Activated CD4-positive, alpha-beta T cell treated with anti-CD3 and anti-CD28 coated beads, Interleukin-2, amount 10 ng/mL, durations not matched to agents 24 days and 14 days (primary cell): ENCODE data around the gene ROR2. TPM values are rescaled to one million over a fixed set of nuclear protein-coding genes. Genes with fewer than 3 reads are reported as not detected.
"Not testable (repeated sequence)": the region's sequence is repeated elsewhere in the genome, so short reads cannot be mapped to it uniquely, and the experiment has no call there.

Source experiments
- DNase-seq: peaks from one replicate; pipeline ENCODE4 v3.0.0; 2022
- H3K27ac Mint-ChIP-seq: one replicate; pipeline ENCODE4 v1.8.0; 2022; ENCODE audit warnings: mild to moderate bottlenecking, mixed read lengths
- H3K27me3 Mint-ChIP-seq: one replicate; pipeline ENCODE4 v1.8.0; 2022; ENCODE audit warnings: mixed read lengths
- H3K36me3 Mint-ChIP-seq: one replicate; pipeline ENCODE4 v1.8.0; 2022; ENCODE audit warnings: low read depth, mild to moderate bottlenecking, mixed read lengths
- H3K4me1 Mint-ChIP-seq: one replicate; pipeline ENCODE4 v1.8.0; 2021; ENCODE audit warnings: mixed read lengths
- H3K4me3 Mint-ChIP-seq: one replicate; pipeline ENCODE4 v1.8.0; 2022; ENCODE audit warnings: mild to moderate bottlenecking, moderate library complexity, mixed read lengths
- H3K9me3 Mint-ChIP-seq: one replicate; pipeline ENCODE4 v1.8.0; 2021; ENCODE audit warnings: mixed read lengths
- intact Hi-C: fragments of 100-400 bp; cut with micrococcal nuclease; formaldehyde crosslinking; loops from one replicate; pipeline ENCODE4 v1.15.1; 2023
- total RNA-seq: library from RNA; stranded (reverse); gene quantifications from 2 replicates; pipeline ENCODE4 v1.2.3, GENCODE V29; 2022

The ROR2 gene
- total RNA-seq, 1 donor from 2014 or later = 0.40 TPM

DNA sequence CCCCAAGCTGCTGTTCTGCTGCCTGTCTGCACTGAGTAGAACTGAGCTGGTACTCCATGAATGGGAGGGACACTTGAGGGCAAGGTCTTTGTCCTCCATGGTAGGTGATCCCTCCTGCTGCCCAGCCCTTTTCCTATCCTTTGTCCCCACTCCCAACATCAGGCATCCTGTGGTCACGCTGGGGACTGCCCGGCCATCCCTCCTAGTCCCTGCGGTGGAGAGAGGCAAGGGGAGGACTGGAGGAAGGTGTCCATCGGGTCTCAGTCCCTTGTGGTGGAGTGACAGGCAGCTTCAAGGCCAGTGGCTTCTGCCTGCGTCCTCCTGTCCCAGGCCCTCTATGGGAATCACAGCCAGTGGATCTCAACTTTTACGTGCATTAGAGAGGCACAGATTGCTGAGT lies 25.9 kb downstream of the ROR2 start:
- Mint-ChIP-seq H3K27ac (no peak overlapping the region), H3K36me3 (no peaks in the 10 kb centered on the region), H3K9me3 (peaks cover 9% of the 10 kb centered on the region), H3K4me3 (no peak overlapping the region), H3K4me1 (no peaks in the 10 kb centered on the region), H3K27me3 (peaks cover 16% of the 10 kb centered on the region)
- no peak for DNase-seq
- intact Hi-C loops = no loop called here

DNA sequence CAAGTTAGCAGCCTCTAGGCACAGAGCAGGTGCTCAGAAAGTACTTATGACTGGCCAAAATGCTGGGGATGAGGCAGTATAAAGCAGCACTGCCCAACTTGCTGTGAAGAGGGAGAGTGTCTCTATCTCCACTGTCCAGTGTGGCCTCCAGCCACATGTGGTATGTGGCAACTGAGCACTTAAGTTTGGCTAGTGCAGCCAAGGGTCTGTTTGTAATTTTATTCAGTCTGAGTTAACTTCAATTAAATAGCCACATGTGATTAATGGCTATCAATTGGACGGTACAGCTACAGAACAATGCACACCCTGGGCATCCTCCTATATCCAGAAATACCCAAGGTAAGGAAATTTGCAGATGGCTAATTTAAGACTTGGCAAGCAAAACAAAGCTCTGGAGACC lies 26.9 kb downstream of the ROR2 start:
- Mint-ChIP-seq H3K27me3 (peaks cover 21% of the 10 kb centered on the region), H3K4me1 (no peaks in the 10 kb centered on the region), H3K9me3 (peaks cover 5% of the 10 kb centered on the region), H3K27ac (no peak overlapping the region), H3K4me3 (no peak overlapping the region), H3K36me3 (no peaks in the 10 kb centered on the region)
- intact Hi-C loops = no loop called here
- no peak for DNase-seq

DNA sequence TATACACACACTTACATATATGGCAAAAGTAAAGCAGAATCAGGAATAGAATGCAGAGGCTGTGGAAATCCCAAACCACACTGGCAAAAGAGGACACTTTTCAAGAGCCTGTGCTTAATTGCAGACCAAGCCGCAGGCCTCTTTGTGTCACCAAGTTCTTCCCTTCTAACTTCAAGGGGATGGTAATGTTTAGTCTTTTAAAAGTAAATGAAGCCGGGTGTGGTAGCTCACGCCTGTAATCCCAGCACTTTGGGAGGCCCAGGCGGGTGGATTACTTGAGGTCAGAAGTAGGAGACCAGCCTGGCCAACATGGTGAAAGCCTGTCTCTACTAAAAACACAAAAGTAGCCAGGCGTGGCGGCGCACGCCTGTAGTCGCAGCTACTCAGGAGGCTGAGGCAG lies 28.7 kb downstream of the ROR2 start:
- DNase-seq = no peak
- Mint-ChIP-seq H3K36me3 (no peaks in the 10 kb centered on the region), H3K4me1 (no peaks in the 10 kb centered on the region), H3K27me3 (peaks cover 31% of the 10 kb centered on the region), H3K27ac (no peak overlapping the region), H3K9me3 (no peaks in the 10 kb centered on the region), H3K4me3 (no peak overlapping the region)
- intact Hi-C loops = no loop called here

DNA sequence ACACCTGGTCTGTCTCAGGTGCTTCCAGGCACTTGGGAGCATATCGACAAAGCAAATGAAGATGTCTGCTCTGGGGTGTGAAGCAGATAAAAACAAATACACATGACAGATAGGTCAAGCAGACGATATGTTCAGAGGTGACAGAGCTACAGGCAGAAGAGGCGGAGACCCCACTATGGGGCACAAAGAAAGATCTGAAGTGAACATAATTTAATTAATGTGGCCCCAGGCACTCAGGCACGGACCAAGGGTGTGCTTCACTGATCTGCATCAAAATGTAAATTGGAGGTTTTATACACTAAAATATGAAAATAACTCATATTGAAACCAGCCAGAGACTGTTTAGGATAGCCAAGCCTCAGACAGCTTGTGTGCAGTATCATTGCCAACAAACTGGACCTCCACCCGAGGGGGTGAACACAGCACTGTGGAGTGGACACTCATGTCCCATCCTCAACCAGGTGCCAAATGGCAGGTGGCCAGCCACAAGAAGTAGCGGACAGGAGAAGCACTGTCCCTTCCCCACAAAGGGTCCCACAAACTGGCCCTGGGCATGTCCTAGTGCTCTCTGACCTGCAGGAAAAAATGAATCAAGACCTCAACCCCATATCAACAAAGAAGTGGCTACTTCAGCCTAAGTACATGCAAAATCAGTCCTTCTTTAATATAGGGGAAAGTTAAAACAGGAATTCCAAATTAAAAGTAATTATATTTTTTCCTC lies 29.2 kb downstream of the ROR2 start:
- Mint-ChIP-seq H3K9me3 (no peaks in the 10 kb centered on the region), H3K27ac (peak overlapping the region; percentile 54), H3K27me3 (peaks cover 33% of the 10 kb centered on the region), H3K4me1 (no peaks in the 10 kb centered on the region), H3K4me3 (no peak overlapping the region), H3K36me3 (no peaks in the 10 kb centered on the region)
- intact Hi-C loops = no loop called here
- no peak for DNase-seq

DNA sequence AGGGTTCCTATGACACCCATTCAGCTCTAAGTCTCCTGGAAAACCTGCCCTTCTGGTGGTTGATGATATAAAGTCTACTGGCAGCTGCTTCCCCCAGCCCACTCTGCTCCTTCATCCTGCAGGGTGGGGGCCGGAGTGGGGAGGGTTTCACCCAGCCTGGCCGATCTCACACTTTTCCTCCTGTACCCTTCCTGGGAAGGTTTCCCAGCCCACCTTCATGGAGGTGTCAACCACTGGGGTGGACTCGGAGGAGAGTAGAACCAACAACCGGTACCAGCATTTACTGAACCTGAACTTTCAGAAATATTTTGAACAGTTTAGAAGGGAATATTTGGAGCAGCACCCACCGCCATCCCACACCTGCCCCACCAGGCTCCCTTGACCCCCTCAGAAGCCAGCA lies 30.4 kb downstream of the ROR2 start:
- peaks cover 35% of the 10 kb centered on the region for H3K27me3 Mint-ChIP-seq
- H3K9me3 Mint-ChIP-seq = no peaks in the 10 kb centered on the region
- H3K4me3 Mint-ChIP-seq = no peak overlapping the region
- H3K36me3 Mint-ChIP-seq = no peaks in the 10 kb centered on the region
- H3K4me1 Mint-ChIP-seq = no peaks in the 10 kb centered on the region
- intact Hi-C loops = no loop called here
- DNase-seq = no peak
- H3K27ac Mint-ChIP-seq = no peak overlapping the region

DNA sequence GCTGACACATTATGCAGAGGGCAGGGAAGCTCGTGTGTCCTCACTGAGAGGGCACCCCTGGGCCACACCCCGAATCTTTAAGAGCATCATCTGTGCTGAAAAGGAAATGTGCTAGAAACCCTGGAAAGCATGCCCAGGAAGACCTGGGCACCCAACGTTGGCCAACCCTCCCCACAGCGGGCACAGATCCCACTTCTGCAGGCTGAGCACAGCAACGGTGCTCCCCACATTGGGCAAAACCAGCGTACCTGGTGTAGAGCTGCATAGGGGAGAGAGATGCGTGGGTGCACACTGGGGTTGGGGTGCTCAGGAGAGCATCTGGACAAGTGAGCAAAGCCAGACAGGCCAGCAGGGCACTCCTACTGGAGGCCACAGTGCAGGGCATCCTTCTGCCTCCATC lies 32.6 kb downstream of the ROR2 start:
- Mint-ChIP-seq H3K27ac (no peak overlapping the region), H3K4me1 (peaks cover 3% of the 10 kb centered on the region), H3K9me3 (no peaks in the 10 kb centered on the region), H3K4me3 (no peak overlapping the region), H3K27me3 (peaks cover 41% of the 10 kb centered on the region), H3K36me3 (no peaks in the 10 kb centered on the region)
- no peak for DNase-seq
- intact Hi-C loops = no loop called here

DNA sequence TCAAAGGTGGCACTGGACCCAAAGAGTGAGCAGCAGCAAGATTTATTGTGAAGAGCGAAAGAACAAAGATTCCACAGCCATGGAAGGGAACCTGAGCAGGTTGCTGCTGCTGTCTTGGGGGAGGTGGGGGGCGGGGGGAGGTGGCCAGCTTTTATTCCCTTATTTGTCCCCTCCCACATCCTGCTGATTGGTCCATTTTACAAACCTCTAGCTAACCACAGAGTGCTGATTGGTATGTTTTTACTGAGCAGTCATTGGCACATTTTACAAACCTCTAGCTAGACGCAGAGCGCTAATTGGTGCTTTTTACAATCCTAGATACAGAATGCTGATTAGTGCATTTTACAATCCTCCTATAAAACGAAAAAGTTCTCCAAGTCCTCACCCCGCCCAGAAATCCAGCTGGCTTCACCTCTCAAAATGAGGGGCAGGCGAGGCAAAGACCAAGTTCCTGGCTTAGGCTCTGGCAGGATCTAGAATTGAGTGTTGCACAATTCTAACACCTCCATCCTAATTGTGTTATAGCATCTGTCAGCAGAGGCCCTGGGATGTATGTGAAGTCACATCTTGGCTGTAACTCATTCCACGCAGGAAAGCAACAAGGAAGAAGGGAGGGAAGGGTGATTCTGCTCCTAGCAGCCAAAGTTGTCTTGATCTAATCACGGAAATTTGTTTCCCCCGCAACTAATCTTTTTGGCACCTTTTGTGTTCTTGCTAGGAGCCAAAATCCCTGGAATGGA lies 34.3 kb downstream of the ROR2 start:
- Mint-ChIP-seq H3K9me3 (no peaks in the 10 kb centered on the region), H3K36me3 (no peaks in the 10 kb centered on the region), H3K27ac (no peak overlapping the region), H3K27me3 (peaks cover 46% of the 10 kb centered on the region), H3K4me1 (peaks cover 8% of the 10 kb centered on the region), H3K4me3 (no peak overlapping the region)
- no peak for DNase-seq
- intact Hi-C loops = no loop called here

DNA sequence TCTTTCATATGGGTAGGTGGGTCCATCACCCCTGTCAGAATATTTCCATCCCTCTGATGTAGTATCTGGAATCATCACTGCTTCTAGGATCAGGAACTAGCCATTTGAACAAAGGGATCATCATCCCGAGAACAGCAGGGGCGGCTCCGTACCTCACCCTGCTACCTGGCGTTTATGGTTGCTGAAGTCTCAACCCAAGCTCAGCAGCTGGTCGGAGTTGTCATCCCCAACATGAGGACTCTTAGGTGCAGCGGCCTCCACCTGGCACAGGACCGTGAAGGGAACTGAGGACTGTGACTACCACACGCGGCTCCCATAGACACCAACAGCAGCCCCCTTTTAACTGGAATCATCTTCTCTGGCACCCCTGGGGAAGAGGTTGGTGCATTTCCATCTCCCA lies 35.1 kb downstream of the ROR2 start:
- Mint-ChIP-seq H3K27me3 (peaks cover 44% of the 10 kb centered on the region), H3K4me3 (no peak overlapping the region), H3K36me3 (no peaks in the 10 kb centered on the region), H3K27ac (no peak overlapping the region), H3K4me1 (peaks cover 10% of the 10 kb centered on the region), H3K9me3 (no peaks in the 10 kb centered on the region)
- intact Hi-C loops = no loop called here
- DNase-seq = no peak

DNA sequence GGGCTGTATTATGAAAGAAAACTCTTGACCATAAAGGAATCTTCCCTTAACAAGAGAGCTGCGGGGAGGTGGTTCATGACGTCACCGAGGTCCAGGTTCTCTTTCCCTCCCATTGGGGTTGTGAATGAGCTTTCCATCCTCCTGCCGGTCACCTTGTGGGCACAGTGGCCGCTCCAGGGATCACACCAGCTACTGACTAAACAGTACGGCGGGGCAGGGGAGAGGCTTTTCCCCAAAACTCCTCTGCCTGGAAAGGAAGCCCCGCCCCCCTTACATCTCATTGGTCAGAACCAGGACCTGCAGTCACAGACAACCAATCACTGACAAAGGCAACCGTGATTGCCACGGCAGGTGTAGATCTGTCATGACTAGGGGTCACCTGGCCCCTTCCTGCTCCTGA lies 35.6 kb downstream of the ROR2 start:
- H3K4me3 Mint-ChIP-seq = no peak overlapping the region
- no peak overlapping the region for H3K27ac Mint-ChIP-seq
- no peak for DNase-seq
- peaks cover 39% of the 10 kb centered on the region for H3K27me3 Mint-ChIP-seq
- H3K9me3 Mint-ChIP-seq = no peaks in the 10 kb centered on the region
- no peaks in the 10 kb centered on the region for H3K36me3 Mint-ChIP-seq
- H3K4me1 Mint-ChIP-seq = peaks cover 10% of the 10 kb centered on the region
- intact Hi-C loops = no loop called here

DNA sequence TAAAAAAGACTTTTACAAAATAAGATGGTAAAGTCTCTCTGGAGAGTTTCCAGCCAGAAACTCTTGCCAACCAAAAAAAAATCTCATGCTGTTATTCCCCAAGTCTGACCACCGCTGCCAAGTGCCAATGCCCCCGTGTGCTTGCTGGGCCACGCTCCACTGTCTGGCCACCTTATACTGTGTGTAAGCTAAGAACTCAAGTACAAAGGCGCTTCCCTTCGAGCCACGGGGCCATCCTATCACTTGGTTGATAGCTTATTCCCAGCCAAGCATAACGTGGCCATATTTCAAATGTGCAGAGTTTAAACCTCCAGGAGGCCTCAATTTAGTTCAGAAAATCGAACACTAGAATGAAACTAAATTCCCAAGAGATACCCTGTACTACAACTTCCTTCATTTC lies 36.0 kb downstream of the ROR2 start:
- no peak for DNase-seq
- Mint-ChIP-seq H3K36me3 (no peaks in the 10 kb centered on the region), H3K27ac (no peak overlapping the region), H3K4me1 (peaks cover 14% of the 10 kb centered on the region), H3K27me3 (peaks cover 35% of the 10 kb centered on the region), H3K9me3 (no peaks in the 10 kb centered on the region), H3K4me3 (no peak overlapping the region)
- intact Hi-C loops = no loop called here

DNA sequence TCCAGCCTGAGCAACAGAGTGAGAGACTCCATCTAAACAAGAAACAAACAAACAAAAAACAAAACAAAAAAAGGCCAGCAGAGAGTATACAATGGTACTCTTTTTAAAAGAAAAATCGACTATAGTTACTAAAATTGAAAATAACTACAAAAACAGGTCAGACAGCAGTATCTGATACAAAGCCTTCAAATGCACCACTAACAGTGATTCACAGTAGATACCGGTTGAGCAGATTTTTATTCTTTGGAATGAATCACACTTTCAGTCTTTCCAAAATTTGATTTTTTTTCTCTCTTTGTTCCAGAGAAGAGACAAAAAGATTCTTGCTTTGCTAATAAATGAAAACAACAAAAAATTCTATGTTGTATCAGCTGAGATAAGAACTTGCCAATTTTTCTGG lies 36.9 kb downstream of the ROR2 start:
- no peak overlapping the region for H3K27ac Mint-ChIP-seq
- intact Hi-C loops = no loop called here
- no peaks in the 10 kb centered on the region for H3K36me3 Mint-ChIP-seq
- no peaks in the 10 kb centered on the region for H3K9me3 Mint-ChIP-seq
- H3K4me3 Mint-ChIP-seq = no peak overlapping the region
- H3K27me3 Mint-ChIP-seq = peaks cover 31% of the 10 kb centered on the region
- peaks cover 21% of the 10 kb centered on the region for H3K4me1 Mint-ChIP-seq
- no peak for DNase-seq

DNA sequence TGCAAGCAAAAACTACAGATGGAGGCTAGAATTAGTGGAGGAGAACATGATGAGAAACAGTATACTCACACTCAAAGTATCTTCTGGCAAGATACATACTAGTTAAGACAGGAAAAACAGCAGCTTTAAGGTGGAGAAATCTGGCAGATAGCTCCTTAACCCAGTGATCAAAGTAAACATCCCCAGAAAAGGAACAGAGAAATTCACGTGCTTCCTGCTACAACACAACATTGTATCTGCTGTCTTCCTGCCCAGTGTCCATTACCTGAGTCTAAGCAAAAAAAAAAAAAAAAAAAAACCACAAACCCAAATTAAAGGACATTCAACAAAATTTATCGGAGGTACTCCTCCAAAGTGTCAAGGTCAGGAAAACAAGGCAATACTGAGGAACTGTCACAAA lies 38.4 kb downstream of the ROR2 start:
- no peak for DNase-seq
- no peak overlapping the region for H3K4me3 Mint-ChIP-seq
- intact Hi-C loops = no loop called here
- peaks cover 24% of the 10 kb centered on the region for H3K27me3 Mint-ChIP-seq
- H3K9me3 Mint-ChIP-seq = no peaks in the 10 kb centered on the region
- H3K27ac Mint-ChIP-seq = no peak overlapping the region
- H3K4me1 Mint-ChIP-seq = peaks cover 33% of the 10 kb centered on the region
- no peaks in the 10 kb centered on the region for H3K36me3 Mint-ChIP-seq

DNA sequence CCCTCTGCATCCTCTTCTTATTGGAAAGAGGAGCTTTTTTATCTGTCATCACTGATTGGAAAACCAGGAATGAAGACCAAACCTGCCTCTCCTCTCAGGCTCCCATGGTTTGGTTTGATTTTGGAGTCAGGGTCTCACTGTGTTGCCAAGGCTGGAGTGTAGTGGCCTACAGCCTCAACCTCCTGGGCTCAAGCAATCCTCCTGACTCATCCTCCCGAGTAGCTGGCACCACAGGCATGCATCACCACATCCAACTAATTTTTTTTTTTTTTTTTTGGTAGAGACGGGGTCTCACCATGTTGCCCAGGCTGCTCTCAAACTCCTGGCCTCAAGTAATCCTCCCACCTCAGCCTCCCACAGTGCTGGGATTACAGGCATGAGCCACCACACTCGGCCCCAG lies 40.8 kb downstream of the ROR2 start:
- DNase-seq, H3K36me3 Mint-ChIP-seq, H3K4me3 Mint-ChIP-seq, H3K27ac Mint-ChIP-seq, intact Hi-C loops, H3K9me3 Mint-ChIP-seq: not testable (repeated sequence)
- peaks cover 17% of the 10 kb centered on the region for H3K27me3 Mint-ChIP-seq
- peaks cover 38% of the 10 kb centered on the region for H3K4me1 Mint-ChIP-seq

DNA sequence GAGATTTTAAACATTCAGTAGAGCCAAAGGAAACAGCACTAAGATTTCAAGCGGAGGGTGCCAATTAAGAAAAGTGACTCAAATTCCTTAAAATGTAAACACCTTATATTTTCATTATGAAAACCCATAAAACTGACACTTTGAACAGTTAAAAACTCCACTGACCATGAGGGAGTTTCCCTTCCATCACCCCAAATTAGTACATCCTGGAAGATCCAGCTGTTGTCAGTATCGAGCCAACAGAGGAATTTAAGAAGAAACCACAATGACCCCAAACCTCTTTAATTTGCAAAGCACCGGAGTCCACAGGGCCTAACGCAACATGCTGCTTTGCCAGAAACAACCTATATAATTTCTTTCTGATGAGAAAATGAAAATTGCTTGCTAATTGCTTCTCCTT lies 41.3 kb downstream of the ROR2 start:
- intact Hi-C loops = no loop called here
- Mint-ChIP-seq H3K4me3 (no peak overlapping the region), H3K27me3 (peaks cover 14% of the 10 kb centered on the region), H3K4me1 (peaks cover 39% of the 10 kb centered on the region), H3K27ac (no peak overlapping the region), H3K9me3 (no peaks in the 10 kb centered on the region), H3K36me3 (no peaks in the 10 kb centered on the region)
- no peak for DNase-seq

DNA sequence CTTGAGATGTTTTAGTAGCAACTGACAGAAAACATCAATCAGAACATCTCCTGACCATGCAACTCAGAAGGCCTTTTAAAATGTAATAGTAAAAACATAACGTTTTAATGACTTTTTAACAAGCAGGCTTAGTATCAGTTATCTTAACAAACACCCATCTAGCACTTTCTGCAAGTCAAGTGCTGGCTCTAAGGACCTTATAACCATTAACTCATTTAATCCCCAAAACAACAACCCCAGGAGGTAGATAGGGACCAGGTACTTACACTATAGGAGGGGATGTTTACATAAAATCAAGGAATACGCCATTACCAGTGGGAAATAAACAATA lies 41.8 kb downstream of the ROR2 start:
- intact Hi-C loops = no loop called here
- Mint-ChIP-seq H3K9me3 (no peaks in the 10 kb centered on the region), H3K27ac (no peak overlapping the region), H3K36me3 (no peaks in the 10 kb centered on the region), H3K27me3 (peaks cover 13% of the 10 kb centered on the region), H3K4me1 (peaks cover 42% of the 10 kb centered on the region), H3K4me3 (no peak overlapping the region)
- DNase-seq = no peak
